Measurements from ENCODE around the gene KANK2. TPM values are rescaled to one million over a fixed set of nuclear protein-coding genes. Genes with fewer than 3 reads are reported as not detected.

KANK2 gene
- total RNA-seq, 1 experiment from 2014 or later, result 35.1 TPM

- no peak for TF ChIP-seq SOX15 (CRISPR knock-in tag; IDR thresholded peaks at IDR 0.05)
- no peak for TF ChIP-seq KAT7 (CRISPR knock-in tag; IDR thresholded peaks at IDR 0.05; ENCODE audit: borderline replicate concordance)
- no peak for TF ChIP-seq ZNF121 (CRISPR knock-in tag; IDR thresholded peaks at IDR 0.05)
- TF ChIP-seq OVOL2 (CRISPR knock-in tag; IDR thresholded peaks at IDR 0.05; ENCODE audit: borderline replicate concordance), result no peak
- TF ChIP-seq ZMAT4 (CRISPR knock-in tag; IDR thresholded peaks at IDR 0.05), result no peak
- TF ChIP-seq ATF2 (CRISPR knock-in tag; IDR thresholded peaks at IDR 0.05; ENCODE audit: borderline replicate concordance, low read depth), result no peak
Observed at GRCh38 chr19:11176466-11177193, 20.7 kb downstream of the KANK2 start (continued).

GRCh38 chr19:11175920-11176319 is 21.4 kb downstream of the KANK2 start:
- Mint-ChIP-seq H3K4me3 (no peak overlapping the region), H3K36me3 (peaks cover 13% of the 10 kb centered on the region), H3K4me1 (peaks cover 9% of the 10 kb centered on the region), H3K27me3 (ENCODE audit: low read depth) (no peaks in the 10 kb centered on the region), H3K9me3 (no peaks in the 10 kb centered on the region), H3K27ac (no peak overlapping the region)
- ATAC-seq (no peak), DNase-seq (ENCODE audit: low spot score) (no peak)
- CTCF ChIA-PET, result no interaction called here
- POLR2A ChIA-PET, result interaction anchor here (0.7 kb wide), 1 partner anchor 29 kb away, joined by 3 read pairs; no protein-coding TSS in a partner anchor
- TF ChIP-seq ZNF263 (CRISPR knock-in tag; IDR thresholded peaks at IDR 0.05; ENCODE audit: low read depth), result no peak
- no peak for TF ChIP-seq ETV6 (CRISPR knock-in tag; IDR thresholded peaks at IDR 0.05)
- no peak for TF ChIP-seq ZNF512 (CRISPR knock-in tag; IDR thresholded peaks at IDR 0.05; ENCODE audit: borderline replicate concordance)
- no peak for TF ChIP-seq ZBTB43 (CRISPR knock-in tag; IDR thresholded peaks at IDR 0.05)
- no peak for TF ChIP-seq NR3C1 (CRISPR knock-in tag; conservative IDR thresholded peaks at IDR 0.05; ENCODE audit: low read depth)
- no peak for TF ChIP-seq GABPB1 (CRISPR knock-in tag; IDR thresholded peaks at IDR 0.05)
- TF ChIP-seq E2F1 (CRISPR knock-in tag; IDR thresholded peaks at IDR 0.05), result no peak
- no peak for TF ChIP-seq FOXP4 (CRISPR knock-in tag; IDR thresholded peaks at IDR 0.05)
- no peak for TF ChIP-seq HMGA2 (CRISPR knock-in tag; IDR thresholded peaks at IDR 0.05)
- no peak for TF ChIP-seq ARID4B (CRISPR knock-in tag; IDR thresholded peaks at IDR 0.05; ENCODE audit: borderline replicate concordance)
- TF ChIP-seq IRF1 (CRISPR knock-in tag; IDR thresholded peaks at IDR 0.05), result no peak
- no peak for TF ChIP-seq SOX15 (CRISPR knock-in tag; IDR thresholded peaks at IDR 0.05)
- TF ChIP-seq ELF4 (CRISPR knock-in tag; IDR thresholded peaks at IDR 0.05; ENCODE audit: low read depth), result no peak
- no peak for TF ChIP-seq MAX (CRISPR knock-in tag; IDR thresholded peaks at IDR 0.05)
- no peak for TF ChIP-seq JAZF1 (CRISPR knock-in tag; IDR thresholded peaks at IDR 0.05)
- TF ChIP-seq TEAD4 (CRISPR knock-in tag; IDR thresholded peaks at IDR 0.05), result no peak
